ENCODE results near the gene FAM227B.

- TF ChIP-seq, protein P1, sequence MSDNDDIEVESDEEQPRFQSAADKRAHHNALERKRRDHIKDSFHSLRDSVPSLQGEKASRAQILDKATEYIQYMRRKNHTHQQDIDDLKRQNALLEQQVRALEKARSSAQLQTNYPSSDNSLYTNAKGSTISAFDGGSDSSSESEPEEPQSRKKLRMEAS (IDR thresholded peaks at IDR 0.05) = no peak
- TF ChIP-seq CEBPB (IDR thresholded peaks at IDR 0.05) (no peak), CREB1 (IDR thresholded peaks at IDR 0.05; ENCODE audit: low read depth) (no peak), EGR1 (IDR thresholded peaks at IDR 0.05) (no peak), EP300 (IDR thresholded peaks at IDR 0.05; ENCODE audit: borderline replicate concordance) (no peak)
- TF ChIP-seq, protein P2, sequence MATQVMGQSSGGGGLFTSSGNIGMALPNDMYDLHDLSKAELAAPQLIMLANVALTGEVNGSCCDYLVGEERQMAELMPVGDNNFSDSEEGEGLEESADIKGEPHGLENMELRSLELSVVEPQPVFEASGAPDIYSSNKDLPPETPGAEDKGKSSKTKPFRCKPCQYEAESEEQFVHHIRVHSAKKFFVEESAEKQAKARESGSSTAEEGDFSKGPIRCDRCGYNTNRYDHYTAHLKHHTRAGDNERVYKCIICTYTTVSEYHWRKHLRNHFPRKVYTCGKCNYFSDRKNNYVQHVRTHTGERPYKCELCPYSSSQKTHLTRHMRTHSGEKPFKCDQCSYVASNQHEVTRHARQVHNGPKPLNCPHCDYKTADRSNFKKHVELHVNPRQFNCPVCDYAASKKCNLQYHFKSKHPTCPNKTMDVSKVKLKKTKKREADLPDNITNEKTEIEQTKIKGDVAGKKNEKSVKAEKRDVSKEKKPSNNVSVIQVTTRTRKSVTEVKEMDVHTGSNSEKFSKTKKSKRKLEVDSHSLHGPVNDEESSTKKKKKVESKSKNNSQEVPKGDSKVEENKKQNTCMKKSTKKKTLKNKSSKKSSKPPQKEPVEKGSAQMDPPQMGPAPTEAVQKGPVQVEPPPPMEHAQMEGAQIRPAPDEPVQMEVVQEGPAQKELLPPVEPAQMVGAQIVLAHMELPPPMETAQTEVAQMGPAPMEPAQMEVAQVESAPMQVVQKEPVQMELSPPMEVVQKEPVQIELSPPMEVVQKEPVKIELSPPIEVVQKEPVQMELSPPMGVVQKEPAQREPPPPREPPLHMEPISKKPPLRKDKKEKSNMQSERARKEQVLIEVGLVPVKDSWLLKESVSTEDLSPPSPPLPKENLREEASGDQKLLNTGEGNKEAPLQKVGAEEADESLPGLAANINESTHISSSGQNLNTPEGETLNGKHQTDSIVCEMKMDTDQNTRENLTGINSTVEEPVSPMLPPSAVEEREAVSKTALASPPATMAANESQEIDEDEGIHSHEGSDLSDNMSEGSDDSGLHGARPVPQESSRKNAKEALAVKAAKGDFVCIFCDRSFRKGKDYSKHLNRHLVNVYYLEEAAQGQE (IDR thresholded peaks at IDR 0.05; ENCODE audit: low read depth) = no peak
Observed at GRCh38 chr15:49621401-49621811, 788 bp upstream of the FAM227B start.
